ENCODE measurements around the gene ZNF71. TPM values are rescaled to one million over a fixed set of nuclear protein-coding genes. Genes with fewer than 3 reads are reported as not detected.

The ZNF71 gene
- total RNA-seq, 1 donor from 2014 or later, result 19.5 TPM

DNA sequence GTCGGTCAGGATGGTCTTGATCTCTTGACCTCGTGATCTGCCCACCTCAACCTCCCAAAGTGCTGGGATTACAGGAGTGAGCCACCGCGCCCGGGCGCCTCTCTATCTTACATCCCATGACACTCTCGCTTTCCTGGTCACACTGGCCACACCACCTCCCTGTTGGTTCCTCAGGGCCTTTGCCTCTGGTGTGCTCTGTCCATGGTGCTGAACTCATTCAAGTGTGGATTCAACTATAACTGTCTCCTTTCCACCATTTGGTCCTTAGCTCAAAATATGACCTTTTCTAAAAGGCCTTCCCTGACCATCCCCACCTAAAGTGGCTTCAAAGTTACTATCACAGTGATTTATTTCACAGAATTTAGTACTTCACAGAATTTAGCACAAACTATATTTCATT is 44.1 kb downstream of the ZNF71 start:
- H3K4me1 Mint-ChIP-seq, result no peaks in the 10 kb centered on the region
- no peak overlapping the region for H3K27ac Mint-ChIP-seq
- peaks cover 52% of the 10 kb centered on the region for H3K9me3 Mint-ChIP-seq
- H3K36me3 Mint-ChIP-seq, result peaks cover 20% of the 10 kb centered on the region
- no peak for DNase-seq (ENCODE audit: low spot score in 2 of 2, unreplicated experiment in 2 of 2)
- TF ChIP-seq, protein P1, sequence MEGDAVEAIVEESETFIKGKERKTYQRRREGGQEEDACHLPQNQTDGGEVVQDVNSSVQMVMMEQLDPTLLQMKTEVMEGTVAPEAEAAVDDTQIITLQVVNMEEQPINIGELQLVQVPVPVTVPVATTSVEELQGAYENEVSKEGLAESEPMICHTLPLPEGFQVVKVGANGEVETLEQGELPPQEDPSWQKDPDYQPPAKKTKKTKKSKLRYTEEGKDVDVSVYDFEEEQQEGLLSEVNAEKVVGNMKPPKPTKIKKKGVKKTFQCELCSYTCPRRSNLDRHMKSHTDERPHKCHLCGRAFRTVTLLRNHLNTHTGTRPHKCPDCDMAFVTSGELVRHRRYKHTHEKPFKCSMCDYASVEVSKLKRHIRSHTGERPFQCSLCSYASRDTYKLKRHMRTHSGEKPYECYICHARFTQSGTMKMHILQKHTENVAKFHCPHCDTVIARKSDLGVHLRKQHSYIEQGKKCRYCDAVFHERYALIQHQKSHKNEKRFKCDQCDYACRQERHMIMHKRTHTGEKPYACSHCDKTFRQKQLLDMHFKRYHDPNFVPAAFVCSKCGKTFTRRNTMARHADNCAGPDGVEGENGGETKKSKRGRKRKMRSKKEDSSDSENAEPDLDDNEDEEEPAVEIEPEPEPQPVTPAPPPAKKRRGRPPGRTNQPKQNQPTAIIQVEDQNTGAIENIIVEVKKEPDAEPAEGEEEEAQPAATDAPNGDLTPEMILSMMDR (IDR thresholded peaks at IDR 0.05; ENCODE audit: unreplicated experiment), result no peak
- no peaks in the 10 kb centered on the region for H3K27me3 Mint-ChIP-seq (ENCODE audit: low read depth)
- H3K4me3 Mint-ChIP-seq, result no peak overlapping the region

GRCh38 chr19:56642711-56643459 is 47.8 kb downstream of the ZNF71 start, which contains the start of gene SMIM17:
Gene SMIM17, plus strand, starts transcription at chr19:56643159. Its CDS starts 2,509 bp downstream, at chr19:56645668.
- DNase-seq (ENCODE audit: low spot score in 2 of 2, unreplicated experiment in 2 of 2), result no peak
- TF ChIP-seq, protein P1 (IDR thresholded peaks at IDR 0.05; ENCODE audit: unreplicated experiment), result no peak
- Mint-ChIP-seq H3K27ac (no peak within 1 kb of the TSS), H3K4me1 (no peaks in the 10 kb centered on the region), H3K9me3 (peaks cover 60% of the 10 kb centered on the region), H3K27me3 (ENCODE audit: low read depth) (no peaks in the 10 kb centered on the region), H3K36me3 (peaks cover 30% of the 10 kb centered on the region), H3K4me3 (no peak within 1 kb of the TSS)

- Mint-ChIP-seq H3K36me3 (peaks cover 32% of the 10 kb centered on the region), H3K9me3 (peaks cover 64% of the 10 kb centered on the region), H3K4me1 (no peaks in the 10 kb centered on the region), H3K27ac (no peak overlapping the region), H3K27me3 (ENCODE audit: low read depth) (no peaks in the 10 kb centered on the region), H3K4me3 (no peak overlapping the region)
- TF ChIP-seq, protein P1 (IDR thresholded peaks at IDR 0.05; ENCODE audit: unreplicated experiment), result no peak
- no peak for DNase-seq (ENCODE audit: low spot score in 2 of 2, unreplicated experiment in 2 of 2)
Observed at GRCh38 chr19:56643460-56643955, 48.4 kb downstream of the ZNF71 start.

- no peak for DNase-seq (ENCODE audit: low spot score in 2 of 2, unreplicated experiment in 2 of 2)
- Mint-ChIP-seq H3K4me1 (no peaks in the 10 kb centered on the region), H3K4me3 (no peak overlapping the region), H3K27ac (no peak overlapping the region), H3K9me3 (peaks cover 65% of the 10 kb centered on the region), H3K36me3 (peaks cover 25% of the 10 kb centered on the region), H3K27me3 (ENCODE audit: low read depth) (no peaks in the 10 kb centered on the region)
- TF ChIP-seq, protein P1 (IDR thresholded peaks at IDR 0.05; ENCODE audit: unreplicated experiment), result no peak
Observed at GRCh38 chr19:56654151-56654550, 59.0 kb downstream of the ZNF71 start.

- H3K36me3 Mint-ChIP-seq, result peaks cover 8% of the 10 kb centered on the region
- TF ChIP-seq, protein P1 (IDR thresholded peaks at IDR 0.05; ENCODE audit: unreplicated experiment), result no peak
- no peak overlapping the region for H3K27ac Mint-ChIP-seq
- H3K27me3 Mint-ChIP-seq (ENCODE audit: low read depth), result no peaks in the 10 kb centered on the region
- peaks cover 34% of the 10 kb centered on the region for H3K9me3 Mint-ChIP-seq
- no peak overlapping the region for H3K4me3 Mint-ChIP-seq
- no peaks in the 10 kb centered on the region for H3K4me1 Mint-ChIP-seq
- no peak for DNase-seq (ENCODE audit: low spot score in 2 of 2, unreplicated experiment in 2 of 2)
Observed at GRCh38 chr19:56660381-56661107, 65.4 kb downstream of the ZNF71 start.

All from mesothelial cell of epicardium (in vitro differentiated cells).